Measurements from ENCODE around the gene TFCP2. TPM values are rescaled to one million over a fixed set of nuclear protein-coding genes. Genes with fewer than 3 reads are reported as not detected.

TFCP2 gene
- total and polyA plus RNA-seq, 12 donors = 9.4 to 28.7 (median 17.1) TPM

DNA sequence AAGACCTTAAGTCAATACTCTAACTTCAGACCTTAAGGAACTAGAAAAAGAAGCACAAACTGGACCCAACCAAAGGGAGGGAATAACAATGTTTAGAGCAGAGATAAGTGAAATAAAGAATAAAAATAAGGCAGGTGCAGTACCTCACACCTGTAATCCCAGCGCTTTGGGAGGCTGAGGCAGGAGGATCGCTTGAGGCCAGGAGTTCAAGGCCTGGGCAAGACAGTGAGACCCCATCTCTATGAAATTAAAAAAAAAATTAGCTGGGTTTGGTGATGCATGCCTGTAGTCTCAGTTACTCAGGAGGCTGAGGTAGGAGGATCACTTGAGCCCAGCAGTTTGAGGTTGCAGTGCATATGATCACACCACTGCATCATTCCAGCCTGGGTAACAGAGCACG, 9.1 kb downstream of the TFCP2 start:
- WGBS, 4 donors = 65 to 81% (median 75%) methylated on average over 3 of the region's 3 CpGs
- DNase-seq = no peak
- H3K27ac ChIP-seq = no peak overlapping the region

DNA sequence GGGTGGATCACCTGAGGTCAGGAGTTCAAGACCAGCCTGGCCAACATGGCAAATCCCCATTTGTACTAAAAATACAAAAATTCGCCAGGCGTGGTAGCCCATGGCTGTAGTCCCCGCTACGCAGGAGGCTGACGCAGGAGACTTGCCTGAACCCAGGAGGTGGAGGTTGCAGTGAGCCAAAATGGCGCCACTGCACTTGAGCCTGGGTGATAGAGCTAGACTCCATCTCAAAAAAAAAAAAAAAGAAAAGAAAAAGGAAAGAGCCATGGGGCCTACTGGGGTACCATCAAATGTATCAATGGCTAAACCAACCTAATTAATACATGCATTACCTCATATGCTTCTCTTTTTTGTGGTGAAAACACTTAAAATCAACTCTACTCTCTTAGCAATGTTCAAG, 10.7 kb downstream of the TFCP2 start:
- intact Hi-C loops (cut with DNase I) = no loop called here
- Histone ChIP-seq H3K27me3 (no peaks in the 10 kb centered on the region), H3K9me3 (replicated peaks in 1 of 3) (no peaks in the 10 kb centered on the region), H3K4me3 (no peak overlapping the region), H3K36me3 (replicated peaks in 1 of 2) (no peaks in the 10 kb centered on the region), H3K4me1 (replicated peaks in 1 of 2) (no peaks in the 10 kb centered on the region), H3K27ac (no peak overlapping the region)
- WGBS, 4 donors = 97 to 99% (median 98%) methylated on average over 6 of the region's 6 CpGs
- TF ChIP-seq, protein P1, sequence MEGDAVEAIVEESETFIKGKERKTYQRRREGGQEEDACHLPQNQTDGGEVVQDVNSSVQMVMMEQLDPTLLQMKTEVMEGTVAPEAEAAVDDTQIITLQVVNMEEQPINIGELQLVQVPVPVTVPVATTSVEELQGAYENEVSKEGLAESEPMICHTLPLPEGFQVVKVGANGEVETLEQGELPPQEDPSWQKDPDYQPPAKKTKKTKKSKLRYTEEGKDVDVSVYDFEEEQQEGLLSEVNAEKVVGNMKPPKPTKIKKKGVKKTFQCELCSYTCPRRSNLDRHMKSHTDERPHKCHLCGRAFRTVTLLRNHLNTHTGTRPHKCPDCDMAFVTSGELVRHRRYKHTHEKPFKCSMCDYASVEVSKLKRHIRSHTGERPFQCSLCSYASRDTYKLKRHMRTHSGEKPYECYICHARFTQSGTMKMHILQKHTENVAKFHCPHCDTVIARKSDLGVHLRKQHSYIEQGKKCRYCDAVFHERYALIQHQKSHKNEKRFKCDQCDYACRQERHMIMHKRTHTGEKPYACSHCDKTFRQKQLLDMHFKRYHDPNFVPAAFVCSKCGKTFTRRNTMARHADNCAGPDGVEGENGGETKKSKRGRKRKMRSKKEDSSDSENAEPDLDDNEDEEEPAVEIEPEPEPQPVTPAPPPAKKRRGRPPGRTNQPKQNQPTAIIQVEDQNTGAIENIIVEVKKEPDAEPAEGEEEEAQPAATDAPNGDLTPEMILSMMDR (IDR thresholded peaks at IDR 0.05) = no peak
- TF ChIP-seq POLR2A (IDR thresholded peaks at IDR 0.05) = no peak
- no peak for DNase-seq

More for the DNA sequence above, 9.1 kb downstream of the TFCP2 start:
- H3K27me3 ChIP-seq = no peaks in the 10 kb centered on the region
- H3K9me3 ChIP-seq (replicated peaks in 1 of 3) = no peaks in the 10 kb centered on the region
- no peaks in the 10 kb centered on the region for H3K36me3 ChIP-seq (replicated peaks in 1 of 2)
- intact Hi-C loops (cut with DNase I) = no loop called here
- no peaks in the 10 kb centered on the region for H3K4me1 ChIP-seq (replicated peaks in 1 of 2)
- no peak overlapping the region for H3K4me3 ChIP-seq
- TF ChIP-seq, protein P1 (IDR thresholded peaks at IDR 0.05) = no peak
- no peak for TF ChIP-seq POLR2A (IDR thresholded peaks at IDR 0.05)

DNA sequence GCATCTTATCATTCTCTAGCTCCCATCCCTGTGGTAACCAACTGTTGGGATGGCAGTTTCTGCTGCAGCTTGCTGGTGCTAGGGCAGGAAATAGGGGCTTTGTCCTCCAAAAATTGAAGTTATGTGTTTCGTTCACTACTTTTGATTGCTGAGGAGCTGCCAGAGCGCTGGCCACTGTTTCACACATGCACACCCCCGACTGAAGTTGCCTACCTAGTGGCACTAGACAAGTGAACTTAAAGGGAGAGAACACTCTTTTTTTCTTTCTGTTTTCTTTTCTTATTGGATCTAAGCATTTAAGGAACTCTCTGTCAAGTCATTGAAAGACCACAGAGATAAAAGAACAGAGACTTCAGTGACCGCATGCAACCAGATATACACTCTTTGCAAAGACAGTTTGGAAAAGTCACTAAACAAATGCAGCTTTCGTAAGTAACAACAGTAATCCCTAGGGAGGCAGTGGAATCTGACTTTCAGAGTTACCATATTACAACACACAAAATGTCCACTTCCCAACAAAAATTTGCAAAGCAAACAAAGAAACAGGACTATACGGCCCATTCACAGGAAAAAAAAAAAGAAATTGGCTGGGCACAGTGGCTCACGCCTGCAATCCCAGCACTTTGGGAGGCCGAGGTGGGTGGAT, 12.0 kb downstream of the TFCP2 start:
- no peak overlapping the region for H3K4me3 ChIP-seq
- intact Hi-C loops (cut with DNase I) = no loop called here
- no peaks in the 10 kb centered on the region for H3K27me3 ChIP-seq
- no peaks in the 10 kb centered on the region for H3K4me1 ChIP-seq (replicated peaks in 1 of 2)
- no peaks in the 10 kb centered on the region for H3K36me3 ChIP-seq (replicated peaks in 1 of 2)
- no peak overlapping the region for H3K27ac ChIP-seq
- TF ChIP-seq, protein P1 (IDR thresholded peaks at IDR 0.05) = no peak
- TF ChIP-seq POLR2A (IDR thresholded peaks at IDR 0.05) = no peak
- WGBS, 4 donors = 81 to 89% (median 83%) methylated on average over 8 of the region's 8 CpGs
- H3K9me3 ChIP-seq (replicated peaks in 1 of 3) = no peaks in the 10 kb centered on the region
- DNase-seq = no peak

DNA sequence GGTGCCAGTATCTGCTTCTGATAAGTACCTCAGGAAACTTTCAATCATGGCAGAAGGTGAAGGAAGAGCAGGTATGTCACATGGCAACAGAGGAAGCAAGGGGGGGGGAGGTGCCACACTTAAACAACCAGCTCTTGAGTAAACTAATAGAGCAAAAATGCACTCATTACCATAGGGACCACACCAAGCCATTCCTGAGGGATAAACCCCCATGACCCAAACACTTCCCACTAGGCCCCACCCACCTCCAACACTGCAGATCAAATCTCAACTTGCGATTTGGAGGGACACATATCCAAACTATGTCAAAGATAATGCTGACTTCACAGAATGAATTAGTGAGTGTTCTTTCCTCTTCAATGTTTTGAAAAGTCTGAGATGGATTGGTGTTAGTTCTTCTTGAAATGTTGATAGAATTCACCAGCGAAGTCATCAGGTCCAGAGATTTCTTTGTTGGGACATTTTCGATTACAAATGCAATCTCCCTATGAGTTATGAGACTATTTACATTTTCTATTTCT, 16.6 kb downstream of the TFCP2 start:
- intact Hi-C loops (cut with DNase I) = no loop called here
- H3K4me1 ChIP-seq (replicated peaks in 1 of 2) = no peaks in the 10 kb centered on the region
- H3K9me3 ChIP-seq (replicated peaks in 1 of 3) = peaks cover 0 to 4% (median 0%) of the 10 kb centered on the region in 3 donors
- no peak overlapping the region for H3K27ac ChIP-seq
- H3K27me3 ChIP-seq = no peaks in the 10 kb centered on the region
- DNase-seq = no peak
- H3K4me3 ChIP-seq = no peak overlapping the region
- H3K36me3 ChIP-seq (replicated peaks in 1 of 2) = no peaks in the 10 kb centered on the region
- TF ChIP-seq, protein P1 (IDR thresholded peaks at IDR 0.05) = no peak
- no peak for TF ChIP-seq POLR2A (IDR thresholded peaks at IDR 0.05)
- 91 to 97% (median 95%) methylated on average over 3 of the region's 3 CpGs for WGBS, 4 donors
